ENCODE measurements around the gene SUGCT.

The SUGCT gene

DNA sequence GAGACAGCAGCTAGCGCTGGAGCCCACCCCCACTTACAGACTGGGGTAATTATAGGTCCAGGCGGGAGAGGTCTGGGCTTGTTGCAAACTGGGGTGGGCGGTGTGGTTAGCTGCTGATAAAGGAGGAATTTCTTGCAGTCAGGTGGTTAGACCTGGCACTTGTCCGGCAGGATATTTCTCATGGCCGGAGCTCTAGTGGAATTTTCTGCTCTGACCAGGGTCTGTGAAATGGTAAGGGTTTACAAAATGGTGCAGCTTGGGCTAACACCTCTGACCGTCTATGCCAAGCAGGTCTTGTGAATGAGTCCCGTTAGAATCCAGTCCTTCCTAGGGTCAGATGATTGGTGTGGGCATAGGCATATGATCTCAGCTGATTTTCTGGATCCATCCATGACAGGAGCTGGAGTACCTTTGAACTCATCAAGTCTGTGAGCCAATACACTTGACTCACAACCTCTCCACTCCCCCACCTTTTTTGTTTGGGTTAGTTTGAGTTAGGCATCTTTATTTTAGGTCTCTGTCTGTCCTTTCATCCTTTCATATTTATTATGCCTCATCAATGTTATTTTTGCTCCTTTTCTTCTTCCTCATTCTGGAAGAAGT is 213.4 kb downstream of the SUGCT start:
- TF ChIP-seq, protein P1, sequence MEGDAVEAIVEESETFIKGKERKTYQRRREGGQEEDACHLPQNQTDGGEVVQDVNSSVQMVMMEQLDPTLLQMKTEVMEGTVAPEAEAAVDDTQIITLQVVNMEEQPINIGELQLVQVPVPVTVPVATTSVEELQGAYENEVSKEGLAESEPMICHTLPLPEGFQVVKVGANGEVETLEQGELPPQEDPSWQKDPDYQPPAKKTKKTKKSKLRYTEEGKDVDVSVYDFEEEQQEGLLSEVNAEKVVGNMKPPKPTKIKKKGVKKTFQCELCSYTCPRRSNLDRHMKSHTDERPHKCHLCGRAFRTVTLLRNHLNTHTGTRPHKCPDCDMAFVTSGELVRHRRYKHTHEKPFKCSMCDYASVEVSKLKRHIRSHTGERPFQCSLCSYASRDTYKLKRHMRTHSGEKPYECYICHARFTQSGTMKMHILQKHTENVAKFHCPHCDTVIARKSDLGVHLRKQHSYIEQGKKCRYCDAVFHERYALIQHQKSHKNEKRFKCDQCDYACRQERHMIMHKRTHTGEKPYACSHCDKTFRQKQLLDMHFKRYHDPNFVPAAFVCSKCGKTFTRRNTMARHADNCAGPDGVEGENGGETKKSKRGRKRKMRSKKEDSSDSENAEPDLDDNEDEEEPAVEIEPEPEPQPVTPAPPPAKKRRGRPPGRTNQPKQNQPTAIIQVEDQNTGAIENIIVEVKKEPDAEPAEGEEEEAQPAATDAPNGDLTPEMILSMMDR (IDR thresholded peaks at IDR 0.05), result no peak

- TF ChIP-seq, protein P1 (IDR thresholded peaks at IDR 0.05), result no peak
Observed at GRCh38 chr7:40350100-40350499, 215.3 kb downstream of the SUGCT start.

GRCh38 chr7:40354711-40355110 is 219.9 kb downstream of the SUGCT start:
- TF ChIP-seq, protein P1 (IDR thresholded peaks at IDR 0.05), result no peak

GRCh38 chr7:40356312-40356711 is 221.5 kb downstream of the SUGCT start:
- TF ChIP-seq, protein P1 (IDR thresholded peaks at IDR 0.05), result no peak

DNA sequence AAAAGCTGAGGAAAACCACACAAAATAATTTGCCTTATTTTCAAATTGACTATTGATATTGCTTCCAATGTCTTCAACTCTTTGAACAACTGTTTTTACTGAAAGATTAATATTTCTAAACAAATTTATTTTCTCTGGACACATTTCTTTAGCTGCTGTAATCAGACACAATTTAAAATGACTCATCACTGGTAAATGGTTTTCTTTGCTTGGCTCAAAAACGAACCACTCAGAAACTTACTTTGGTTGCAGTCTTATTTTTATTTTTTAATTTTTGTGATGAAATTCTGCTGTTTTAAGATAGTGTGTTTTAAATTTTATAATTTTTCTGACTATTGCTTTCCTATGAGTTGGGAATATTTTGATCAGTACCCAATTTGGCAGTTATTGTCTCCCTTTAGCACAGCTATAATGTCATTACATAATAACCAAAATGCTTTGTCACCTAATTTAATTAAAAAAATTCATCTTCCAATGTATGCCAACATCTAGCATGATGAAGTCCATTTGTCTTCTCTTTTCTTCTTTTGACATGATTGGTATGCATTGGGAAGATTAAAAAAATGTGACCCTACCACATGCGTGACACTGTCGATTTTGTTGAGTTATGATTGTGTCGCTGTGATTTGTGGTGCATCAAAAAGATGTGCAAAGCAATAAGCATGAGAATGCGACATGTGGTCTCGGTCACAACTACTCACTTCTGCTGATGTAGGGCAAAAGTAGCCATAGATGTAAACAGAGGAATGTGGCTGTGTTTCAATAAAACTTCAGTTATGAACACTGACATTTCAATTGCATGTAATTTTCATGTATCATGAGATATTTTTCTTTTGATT is 222.3 kb downstream of the SUGCT start:
- TF ChIP-seq, protein P1 (IDR thresholded peaks at IDR 0.05), result no peak

DNA sequence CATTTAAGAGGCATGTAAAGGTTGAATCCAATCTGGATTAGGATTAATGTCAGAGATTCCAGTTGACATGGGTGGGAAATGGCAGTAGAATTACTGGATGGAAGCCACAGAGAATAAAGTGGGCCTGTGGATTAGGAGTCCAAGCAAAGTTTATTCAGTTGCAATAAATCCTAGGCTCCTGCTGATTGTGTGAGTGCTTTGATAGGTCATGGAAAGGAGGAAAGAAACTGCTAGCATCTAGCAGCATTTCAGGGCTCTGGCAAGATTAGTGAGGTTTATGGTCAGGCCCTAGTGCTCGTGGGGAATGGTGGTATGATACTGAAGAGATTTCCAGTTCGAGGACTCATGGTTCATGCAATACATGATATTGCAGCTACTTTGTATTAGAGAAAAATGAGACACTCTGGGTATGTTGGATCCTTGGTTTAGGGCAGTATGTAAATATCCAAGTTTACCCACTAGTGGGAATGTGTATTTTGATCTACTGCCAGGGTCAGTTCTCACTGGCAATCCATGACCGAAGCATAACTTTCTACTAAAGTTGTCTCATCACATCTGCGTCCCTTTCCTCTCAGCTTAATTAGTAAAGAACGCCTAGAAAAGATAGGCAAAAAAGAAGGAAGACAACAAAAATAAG is 235.0 kb downstream of the SUGCT start:
- TF ChIP-seq, protein P1 (IDR thresholded peaks at IDR 0.05), result no peak

DNA sequence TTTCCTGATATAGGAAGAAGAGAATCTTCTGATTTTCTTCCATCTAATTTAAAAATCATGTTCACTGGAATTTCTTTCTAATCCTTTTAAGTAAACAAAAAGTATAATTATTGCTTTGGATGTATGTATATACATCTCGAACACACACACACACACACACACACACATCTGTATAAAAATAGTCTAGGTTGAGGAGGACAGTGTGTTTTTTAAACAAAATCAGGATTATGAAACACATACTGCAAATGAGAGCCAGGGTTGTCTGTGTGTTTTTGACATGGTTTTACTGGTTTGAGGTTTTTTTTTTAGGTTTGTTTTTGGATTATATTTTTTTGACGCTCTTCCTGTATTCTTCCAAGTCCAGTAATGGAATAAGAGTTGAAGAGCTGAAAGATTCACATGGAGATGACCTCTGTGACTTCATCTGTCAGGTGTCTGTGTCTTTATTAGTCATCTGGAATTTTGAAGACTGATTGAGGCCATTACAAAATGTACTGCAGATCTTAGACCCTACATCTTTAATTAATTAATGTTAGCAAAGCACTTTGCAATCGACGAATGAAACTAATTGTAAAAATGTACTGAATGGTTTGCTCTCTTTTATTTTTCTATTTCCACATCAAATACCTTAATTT is 237.1 kb downstream of the SUGCT start:
- TF ChIP-seq, protein P1 (IDR thresholded peaks at IDR 0.05), result no peak
